T47D (cell line): Measurements from ENCODE around the gene NOX3.

Experiments used
- DNase-seq, 2 experiments: peaks; one replicate each; pipeline versions ENCODE4 v3.0.0 to v3.0.0-alpha.2; 2011 to 2012; ENCODE audit warnings: low read depth in 1 of 2, low spot score in 1 of 2
- JUND ChIP-seq: IDR thresholded peaks from 2 replicates; pipeline ENCODE4 v1.6.1; 2012; ENCODE audit warnings: low read depth
- in situ Hi-C: cut with HindIII; loops from 2 replicates; pipeline ENCODE4 v1.10.0; 2016; ENCODE audit warnings: low sequenced_read_pairs, low pct_unique_long_range_greater_than_20kb

NOX3 gene

GRCh38 chr6:155440398-155441111, 15.1 kb downstream of the NOX3 start:
- in situ Hi-C loops, result no loop called here
- DNase-seq, result no peak

GRCh38 chr6:155439376-155439775, 16.3 kb downstream of the NOX3 start:
- no peak for DNase-seq
- in situ Hi-C loops, result no loop called here
- no peak for TF ChIP-seq JUND

More at GRCh38 chr6:155440398-155441111, 15.1 kb downstream of the NOX3 start:
- no peak for TF ChIP-seq JUND

- no peak for DNase-seq
- in situ Hi-C loops, result no loop called here
- no peak for TF ChIP-seq JUND
Observed at GRCh38 chr6:155436981-155437749, 18.5 kb downstream of the NOX3 start.

GRCh38 chr6:155434829-155435423, 20.7 kb downstream of the NOX3 start:
- DNase-seq, result no peak
- TF ChIP-seq JUND, result no peak
- in situ Hi-C loops, result no loop called here

GRCh38 chr6:155434096-155434495, 21.5 kb downstream of the NOX3 start:
- DNase-seq, result no peak
- TF ChIP-seq JUND, result no peak
- in situ Hi-C loops, result no loop called here

GRCh38 chr6:155432293-155432692, 23.3 kb downstream of the NOX3 start:
- no peak for TF ChIP-seq JUND
- in situ Hi-C loops, result no loop called here
- DNase-seq, result no peak

GRCh38 chr6:155429321-155429893, 26.2 kb downstream of the NOX3 start:
- no peak for TF ChIP-seq JUND
- in situ Hi-C loops, result no loop called here
- DNase-seq, result no peak

GRCh38 chr6:155426408-155426945, 29.2 kb downstream of the NOX3 start:
- TF ChIP-seq JUND, result no peak
- DNase-seq, result no peak
- in situ Hi-C loops, result no loop called here

- in situ Hi-C loops, result no loop called here
- DNase-seq, result no peak
- no peak for TF ChIP-seq JUND
Observed at GRCh38 chr6:155424181-155424580, 31.5 kb downstream of the NOX3 start.

- TF ChIP-seq JUND, result no peak
- in situ Hi-C loops, result no loop called here
Observed at GRCh38 chr6:155422635-155423034, 33.0 kb downstream of the NOX3 start.

GRCh38 chr6:155420492-155420891, 35.1 kb downstream of the NOX3 start:
- in situ Hi-C loops, result no loop called here
- DNase-seq, result no peak
- no peak for TF ChIP-seq JUND

More at GRCh38 chr6:155422635-155423034, 33.0 kb downstream of the NOX3 start:
- DNase-seq, result no peak

GRCh38 chr6:155419161-155419560, 36.5 kb downstream of the NOX3 start:
- DNase-seq, result no peak
- TF ChIP-seq JUND, result no peak
- in situ Hi-C loops, result no loop called here
